ENCODE results near the gene HIF1A.

The HIF1A gene

GRCh38 chr14:61756135-61756534 lies 60.8 kb downstream of the HIF1A start:
- no peak for TF ChIP-seq CTCF (conservative IDR thresholded peaks at IDR 0.05; ENCODE audit: low read depth)
- CTCF ChIA-PET = no interaction called here
- H3K27ac ChIP-seq = no peak overlapping the region
- POLR2A ChIA-PET (ENCODE audit: low non-redundant PET) = no interaction called here
- no peak for DNase-seq (ENCODE audit: low spot score)

GRCh38 chr14:61759878-61760277 lies 64.6 kb downstream of the HIF1A start:
- TF ChIP-seq CTCF (conservative IDR thresholded peaks at IDR 0.05; ENCODE audit: low read depth) = no peak
- no peak for DNase-seq (ENCODE audit: low spot score)
- POLR2A ChIA-PET (ENCODE audit: low non-redundant PET) = no interaction called here
- H3K27ac ChIP-seq = no peak overlapping the region
- CTCF ChIA-PET = no interaction called here

- DNase-seq (ENCODE audit: low spot score) = no peak
- peak overlapping the region; percentile 83 for H3K27ac ChIP-seq
- POLR2A ChIA-PET (ENCODE audit: low non-redundant PET) = interaction anchor here (1.0 kb wide), 1 partner anchor 422 kb away, joined by 3 read pairs; no protein-coding TSS in a partner anchor
- no peak for TF ChIP-seq CTCF (conservative IDR thresholded peaks at IDR 0.05; ENCODE audit: low read depth)
- CTCF ChIA-PET = no interaction called here
Measured at GRCh38 chr14:61761557-61761956, 66.2 kb downstream of the HIF1A start.

- DNase-seq (ENCODE audit: low spot score) = peak; percentile 98
- no peak for TF ChIP-seq CTCF (conservative IDR thresholded peaks at IDR 0.05; ENCODE audit: low read depth)
- ChIA-PET CTCF (interaction anchor here (0.6 kb wide), 1 partner anchor 21 kb away, joined by 3 read pairs; no protein-coding TSS in a partner anchor), POLR2A (ENCODE audit: low non-redundant PET) (interaction anchor here (1.0 kb wide), 1 partner anchor 423 kb away, joined by 3 read pairs; no protein-coding TSS in a partner anchor)
- peak within 1 kb of the TSS; percentile 83 for H3K27ac ChIP-seq
Measured at GRCh38 chr14:61761959-61762786, 66.9 kb downstream of the HIF1A start, which contains the start of gene SNAPC1. TSS of gene SNAPC1 (plus strand) at chr14:61762420. CDS start at chr14:61762461, 41 bp downstream.

GRCh38 chr14:61764342-61765122 lies 69.2 kb downstream of the HIF1A start:
- TF ChIP-seq CTCF (conservative IDR thresholded peaks at IDR 0.05; ENCODE audit: low read depth) = no peak
- no peak overlapping the region for H3K27ac ChIP-seq
- POLR2A ChIA-PET (ENCODE audit: low non-redundant PET) = no interaction called here
- DNase-seq (ENCODE audit: low spot score) = no peak
- CTCF ChIA-PET = interaction anchor here (0.6 kb wide), 1 partner anchor 382 kb away, joined by 3 read pairs; no protein-coding TSS in a partner anchor

GRCh38 chr14:61765225-61765943 lies 70.1 kb downstream of the HIF1A start:
- DNase-seq (ENCODE audit: low spot score) = no peak
- no peak for TF ChIP-seq CTCF (conservative IDR thresholded peaks at IDR 0.05; ENCODE audit: low read depth)
- ChIA-PET POLR2A (ENCODE audit: low non-redundant PET) (no interaction called here), CTCF (no interaction called here)
- H3K27ac ChIP-seq = peak overlapping the region; percentile 61; the same call in 1 of the 2 replicates

All from RWPE1 (cell line).